ENCODE results near the gene OR1K1.
"Not testable (repeated sequence)": the region's sequence is repeated elsewhere in the genome, so short reads cannot be mapped to it uniquely, and the experiment has no call there.

Gene OR1K1

GRCh38 chr9:122810306-122810946, 10.5 kb downstream of the OR1K1 start:
- peak in 51 of 56 donors; percentile 7 to 86 (median 49) for DNase-seq

GRCh38 chr9:122812736-122813135, 12.8 kb downstream of the OR1K1 start:
- no peak for DNase-seq

- no peak for DNase-seq
Measured at GRCh38 chr9:122814545-122814944, 14.6 kb downstream of the OR1K1 start.

GRCh38 chr9:122815544-122815943, 15.6 kb downstream of the OR1K1 start:
- no peak for DNase-seq

- DNase-seq = no peak
Measured at GRCh38 chr9:122816163-122816867, 16.4 kb downstream of the OR1K1 start.

DNA sequence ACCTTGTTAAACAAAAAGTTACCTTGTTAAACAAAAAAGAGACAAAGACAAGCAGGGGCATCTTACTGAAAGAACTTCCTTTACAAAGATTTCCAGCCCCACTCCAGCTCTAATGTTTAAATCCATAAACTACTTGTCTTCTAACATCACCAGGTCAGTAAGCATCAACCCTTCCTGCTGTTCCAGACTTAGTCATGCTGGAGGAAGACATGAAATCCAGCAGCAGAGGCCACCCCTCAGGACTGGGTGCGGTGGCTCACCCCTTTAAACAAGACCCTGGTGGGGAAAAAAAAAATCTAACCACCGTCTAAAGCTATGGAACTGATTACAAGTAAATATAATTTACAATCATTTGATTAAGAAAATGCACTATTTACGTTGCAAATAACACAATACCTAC, 19.4 kb downstream of the OR1K1 start:
- DNase-seq = no peak

DNA sequence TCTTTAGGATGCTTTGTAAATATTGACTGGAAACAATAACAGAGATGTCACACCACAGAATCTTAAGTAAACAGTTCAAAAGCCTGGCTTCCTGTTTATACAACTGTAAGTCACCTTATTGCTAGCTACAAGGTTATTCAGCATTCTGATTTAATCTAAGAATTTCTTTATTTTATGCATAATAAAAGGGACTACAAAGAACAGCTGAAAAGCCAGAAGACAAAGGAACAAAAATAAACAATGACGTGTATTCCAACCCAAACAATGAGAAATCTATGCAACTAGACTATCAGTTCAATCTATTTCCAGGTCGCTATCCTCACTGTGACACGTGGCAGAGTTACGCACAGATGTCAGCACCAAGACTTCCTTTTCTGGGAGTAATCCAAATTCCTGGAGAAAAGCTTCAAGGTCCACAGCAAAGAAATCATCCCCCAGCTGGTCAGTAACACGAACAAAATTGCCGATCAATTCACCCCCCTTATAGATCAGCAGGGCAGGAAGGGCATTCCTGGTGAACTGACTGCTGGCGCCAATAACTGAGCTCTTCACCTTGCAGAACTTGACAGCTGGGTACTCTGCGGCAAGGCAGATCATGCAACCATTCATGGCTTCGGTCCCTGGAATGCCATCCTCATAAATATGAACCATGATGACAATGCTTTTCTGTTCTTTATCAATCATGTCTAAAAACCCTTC, 20.0 kb downstream of the OR1K1 start:
- DNase-seq = peak in 3 of 56 donors; percentile 3 to 48 (median 11)

- DNase-seq = no peak
Measured at GRCh38 chr9:122820490-122820845, 20.5 kb downstream of the OR1K1 start.

DNA sequence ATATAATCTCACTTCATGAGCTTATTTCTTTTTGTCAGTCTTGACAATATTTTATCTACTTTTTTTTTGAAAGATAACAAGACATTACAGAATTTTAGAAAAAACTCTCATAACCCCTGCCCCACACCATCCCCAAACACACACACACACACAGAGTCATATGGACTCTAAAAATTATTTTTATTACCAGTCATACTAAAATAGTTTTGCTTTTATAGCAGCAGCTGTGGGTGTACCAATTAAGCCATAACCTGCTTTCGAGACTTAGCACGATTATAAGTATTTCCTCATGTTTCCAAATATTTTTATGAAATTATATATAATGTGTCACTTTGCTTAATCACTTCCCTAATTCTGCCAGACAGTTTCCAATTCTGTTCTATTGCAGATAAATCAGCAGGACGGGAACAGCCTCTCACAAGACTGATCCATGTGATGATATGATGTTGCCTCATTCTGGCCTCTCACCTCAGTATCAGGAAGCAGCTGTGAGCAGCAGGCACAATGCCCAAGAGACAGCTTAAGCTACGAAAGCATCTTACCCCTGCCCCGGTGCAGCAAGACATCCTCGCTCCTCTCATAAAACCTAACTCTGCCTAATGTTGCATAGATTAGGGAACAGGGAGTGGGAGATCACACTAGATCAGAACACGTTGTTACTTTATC, 21.5 kb downstream of the OR1K1 start:
- DNase-seq = peak in 6 of 56 donors; percentile 3 to 45 (median 24)

DNA sequence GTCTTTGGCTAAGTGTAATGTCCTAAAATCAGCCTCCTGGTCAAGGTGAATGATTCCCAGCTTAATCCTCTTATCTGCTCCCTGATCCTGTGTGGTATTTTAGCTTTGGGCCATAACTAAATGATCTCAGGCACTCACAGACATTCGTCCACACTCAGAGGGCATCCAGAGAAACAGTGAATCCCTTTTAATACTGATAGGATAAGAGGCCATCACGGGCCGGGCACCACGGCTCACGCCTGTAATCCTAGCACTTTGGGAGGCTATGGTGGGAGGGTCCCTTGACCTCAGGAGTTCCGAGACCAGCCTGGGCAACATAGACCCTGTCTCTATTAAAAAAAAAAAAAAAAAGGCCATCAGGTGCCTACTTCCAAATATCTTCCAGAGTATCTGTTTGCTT, 22.1 kb downstream of the OR1K1 start:
- no peak for DNase-seq

DNA sequence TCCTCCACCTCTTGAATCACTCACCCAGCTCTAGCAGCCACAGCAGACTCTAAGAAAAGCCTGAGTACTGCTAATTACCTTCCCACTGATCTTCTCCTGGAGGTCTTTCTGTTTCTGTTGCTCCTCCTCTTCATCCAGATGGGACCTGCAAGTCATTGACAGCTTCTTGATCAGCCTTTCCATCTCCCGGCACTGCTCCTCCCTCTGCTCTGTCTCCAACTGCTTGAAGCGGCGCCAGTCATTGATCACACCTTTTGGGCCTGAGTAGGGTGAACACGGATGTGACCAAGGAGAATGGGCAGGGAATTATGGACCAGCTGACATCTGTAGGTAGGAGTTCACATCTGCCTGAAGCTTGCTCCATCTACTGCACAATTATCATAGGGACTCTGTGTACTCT, 23.0 kb downstream of the OR1K1 start:
- no peak for DNase-seq

GRCh38 chr9:122827761-122828093, 27.8 kb downstream of the OR1K1 start:
- DNase-seq = peak in 3 of 56 donors; percentile 57 to 66 (median 62)

DNA sequence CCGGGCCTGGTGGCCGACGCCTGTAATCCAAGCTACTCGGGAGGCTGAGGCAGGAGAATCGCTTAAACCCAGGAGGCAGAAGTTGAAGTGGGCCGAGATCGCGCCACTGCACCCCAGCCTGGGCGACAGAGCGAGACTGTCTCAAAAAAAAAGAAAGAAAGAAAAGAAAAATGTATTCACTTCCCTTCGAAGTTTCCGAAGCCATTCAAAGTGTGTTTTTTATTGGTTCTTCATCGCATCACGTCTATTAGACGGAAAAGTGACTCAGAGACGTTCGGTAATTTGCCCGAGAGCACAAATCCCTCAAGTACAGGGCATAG, 29.0 kb downstream of the OR1K1 start:
- not testable (repeated sequence) for DNase-seq

- DNase-seq = no peak
Measured at GRCh38 chr9:122832194-122832593, 32.3 kb downstream of the OR1K1 start.

DNA sequence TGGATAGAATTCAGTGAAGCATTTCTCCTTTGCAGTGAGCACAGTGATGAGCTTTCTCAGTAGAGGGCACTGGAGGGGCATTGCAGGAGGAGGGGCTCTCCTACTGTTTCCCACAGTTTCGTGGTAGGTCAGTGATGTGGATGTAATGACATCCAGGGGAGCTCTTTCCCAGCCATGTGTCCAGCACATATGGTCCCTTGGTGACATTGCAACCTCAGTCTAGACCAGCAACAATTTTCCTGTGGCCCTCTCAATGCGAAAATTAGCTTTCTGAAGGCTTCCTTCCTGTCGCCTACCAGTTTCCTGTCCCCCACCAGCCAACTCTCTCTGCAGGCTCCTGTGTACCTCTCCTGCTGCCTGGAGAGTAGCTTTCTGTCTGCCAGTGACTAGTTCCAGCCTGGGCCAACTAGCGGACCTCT, 35.4 kb downstream of the OR1K1 start:
- DNase-seq = no peak

GRCh38 chr9:122837266-122837850, 37.4 kb downstream of the OR1K1 start:
- DNase-seq = no peak

GRCh38 chr9:122838441-122838840, 38.5 kb downstream of the OR1K1 start:
- DNase-seq = not testable (repeated sequence)

DNA sequence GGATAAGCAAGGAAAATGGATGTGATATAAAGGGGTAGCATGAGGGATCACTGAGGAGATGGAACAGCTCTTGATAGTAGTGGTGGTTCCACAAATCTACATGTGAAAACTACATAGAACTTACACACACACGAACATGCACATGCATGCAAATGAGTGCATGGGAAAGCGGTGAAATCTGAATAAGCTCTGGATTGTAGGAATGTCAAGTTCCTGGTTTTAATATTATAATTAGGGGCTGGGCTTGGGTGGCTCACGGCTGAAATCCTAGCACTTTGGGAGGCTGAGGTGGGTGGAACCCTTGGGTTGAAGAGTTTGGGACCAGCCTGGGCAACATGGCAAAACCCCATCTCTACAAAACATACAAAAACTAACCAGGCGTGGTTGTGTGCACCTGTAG, 41.6 kb downstream of the OR1K1 start:
- no peak for DNase-seq

DNA sequence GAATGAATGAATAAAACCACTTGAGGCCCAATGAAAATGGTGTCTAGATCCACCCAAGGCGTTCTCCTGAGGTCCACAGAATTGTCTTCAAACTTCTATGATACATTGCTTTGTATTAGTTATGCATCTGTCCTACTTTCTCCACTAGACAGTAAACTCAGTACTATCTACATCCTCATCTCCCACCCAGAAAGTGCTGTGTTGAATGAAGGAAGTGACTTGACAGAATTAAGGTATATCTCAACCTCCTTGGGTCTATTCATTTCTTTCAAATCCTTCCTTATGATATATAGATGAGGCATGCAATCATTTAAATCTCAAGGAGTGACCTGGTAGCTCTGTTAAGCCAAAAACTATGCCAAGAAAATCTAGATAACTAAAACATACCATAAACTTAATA, 44.2 kb downstream of the OR1K1 start:
- no peak for DNase-seq

GRCh38 chr9:122845116-122845515, 45.2 kb downstream of the OR1K1 start:
- no peak for DNase-seq

DNA sequence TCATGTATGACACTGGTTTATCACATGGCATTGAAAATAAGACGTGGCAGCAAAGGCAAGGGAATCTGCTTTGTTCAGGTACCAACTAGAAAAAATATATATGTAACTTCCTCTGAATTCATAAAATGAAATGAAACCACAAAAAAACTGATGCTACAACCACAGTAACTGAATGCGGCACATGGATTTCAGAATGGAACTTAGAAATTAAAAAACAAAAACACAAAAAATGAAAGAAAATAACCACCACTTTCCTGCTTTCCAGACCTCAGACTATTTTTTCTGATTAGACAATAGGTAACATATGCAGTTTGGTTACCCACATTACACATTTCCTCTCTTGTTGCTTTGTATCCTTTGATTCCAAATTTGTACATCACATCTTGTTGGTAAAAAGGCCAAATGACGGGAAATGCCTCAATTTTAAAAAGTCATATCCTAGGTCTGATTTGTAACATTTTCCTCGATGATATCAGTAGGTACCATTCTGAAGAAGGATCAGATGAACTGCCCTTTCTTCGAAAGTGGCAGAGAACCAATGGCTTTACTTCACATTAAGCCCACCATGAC, 46.5 kb downstream of the OR1K1 start:
- DNase-seq = no peak
